ENCODE data around the gene RNF146.
"Not testable (repeated sequence)": the region's sequence is repeated elsewhere in the genome, so short reads cannot be mapped to it uniquely, and the experiment has no call there.

Gene RNF146

GRCh38 chr6:127288705-127289104 lies 22.0 kb downstream of the RNF146 start:
- no peak for DNase-seq

DNA sequence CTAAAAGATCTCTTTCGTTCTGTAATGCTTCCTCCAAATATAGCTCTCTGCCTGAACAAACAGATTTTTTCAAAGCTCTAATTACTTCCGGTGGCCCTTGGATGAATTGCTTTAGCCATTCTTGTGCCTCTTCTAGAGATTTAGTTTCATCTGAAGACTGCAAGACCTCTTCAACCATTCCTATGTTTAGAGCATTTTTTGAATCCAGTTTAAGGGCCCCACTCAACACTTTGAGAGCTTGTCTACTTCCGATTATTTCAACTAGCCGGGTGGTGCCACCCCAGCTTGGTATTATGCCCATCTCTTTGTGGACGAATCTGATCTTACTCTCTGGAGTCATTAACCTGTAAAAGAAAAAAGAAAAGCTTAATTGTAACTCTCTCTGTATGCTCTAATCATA lies 23.3 kb downstream of the RNF146 start:
- DNase-seq, result no peak

GRCh38 chr6:127290391-127291265 lies 24.0 kb downstream of the RNF146 start:
- peak; percentile 26 for DNase-seq

GRCh38 chr6:127291495-127291894 lies 24.8 kb downstream of the RNF146 start:
- peak; percentile 61 for DNase-seq

DNA sequence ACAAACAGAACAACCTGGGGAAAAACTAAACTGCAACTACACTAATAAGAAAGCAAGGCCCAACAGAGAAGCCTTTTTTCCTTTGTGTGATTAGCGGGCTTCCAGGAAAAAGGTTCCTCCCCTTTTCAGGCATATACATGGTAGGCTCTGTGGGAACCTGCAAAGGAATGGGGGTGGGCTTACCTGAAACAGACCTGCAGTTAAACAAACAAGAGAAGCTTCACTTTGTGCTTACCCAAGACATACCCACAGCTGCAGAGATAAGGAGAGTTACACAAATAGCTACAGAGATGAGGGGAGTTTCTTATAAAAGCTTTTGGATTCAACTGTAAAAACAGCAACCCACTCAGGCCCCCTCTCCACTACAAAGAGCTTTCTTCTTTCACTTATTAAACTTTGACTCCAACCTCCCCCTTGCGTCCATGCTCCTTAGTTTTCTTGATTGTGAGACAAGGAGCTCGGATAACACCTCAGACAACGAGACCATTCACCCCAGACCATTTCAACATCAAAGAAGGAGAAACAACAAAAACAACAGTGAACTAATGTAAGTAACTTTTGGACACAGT lies 30.9 kb downstream of the RNF146 start:
- no peak for DNase-seq

DNA sequence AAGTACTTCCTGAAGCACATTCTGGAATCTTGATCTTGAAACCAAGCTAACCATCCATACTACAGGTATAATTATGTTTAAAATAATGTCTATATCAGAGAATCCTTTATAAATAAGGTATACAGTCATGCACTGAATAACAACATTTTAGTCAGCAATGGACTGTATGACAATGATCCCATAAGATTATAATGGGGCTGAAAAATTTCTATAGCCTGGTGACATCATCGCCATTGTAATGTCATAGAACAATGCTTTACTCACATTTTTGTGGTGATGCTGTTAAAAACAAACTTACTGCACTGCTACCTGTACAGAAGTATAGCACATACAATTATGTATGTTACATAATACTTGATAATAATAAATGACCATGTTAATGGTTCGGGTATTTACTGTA lies 31.8 kb downstream of the RNF146 start:
- DNase-seq, result no peak

DNA sequence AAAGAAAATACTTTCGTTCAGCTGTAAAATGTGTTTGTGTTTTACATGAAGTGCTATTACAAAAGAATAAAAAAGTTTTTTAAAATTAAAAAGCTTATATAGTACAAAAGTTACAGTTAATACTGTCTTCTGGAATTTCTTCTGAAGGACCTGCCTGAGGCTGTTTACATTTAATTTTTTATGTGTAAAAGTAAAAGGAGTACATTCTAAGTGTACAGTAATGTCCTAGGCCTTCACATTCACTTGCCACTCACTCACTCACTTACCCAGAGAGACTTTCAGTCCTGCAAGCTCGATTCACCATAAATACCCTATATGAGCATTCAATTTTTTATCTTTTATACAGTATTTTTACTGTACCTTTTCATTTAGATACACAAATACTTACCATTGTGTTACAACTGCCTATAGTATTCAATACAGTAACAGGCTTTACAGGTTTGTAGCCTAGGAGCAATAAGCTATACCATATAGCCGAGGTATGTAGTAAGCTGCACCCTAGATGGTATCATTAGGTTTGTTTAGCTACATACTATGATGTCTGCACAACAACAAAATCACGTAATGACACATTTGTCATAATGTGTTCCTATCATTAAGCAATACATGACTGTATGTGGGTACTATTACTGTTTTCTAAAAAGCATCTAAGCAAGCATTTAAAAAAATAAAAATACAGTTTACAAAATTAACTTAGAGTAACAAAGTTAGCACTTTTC lies 33.0 kb downstream of the RNF146 start:
- no peak for DNase-seq

DNA sequence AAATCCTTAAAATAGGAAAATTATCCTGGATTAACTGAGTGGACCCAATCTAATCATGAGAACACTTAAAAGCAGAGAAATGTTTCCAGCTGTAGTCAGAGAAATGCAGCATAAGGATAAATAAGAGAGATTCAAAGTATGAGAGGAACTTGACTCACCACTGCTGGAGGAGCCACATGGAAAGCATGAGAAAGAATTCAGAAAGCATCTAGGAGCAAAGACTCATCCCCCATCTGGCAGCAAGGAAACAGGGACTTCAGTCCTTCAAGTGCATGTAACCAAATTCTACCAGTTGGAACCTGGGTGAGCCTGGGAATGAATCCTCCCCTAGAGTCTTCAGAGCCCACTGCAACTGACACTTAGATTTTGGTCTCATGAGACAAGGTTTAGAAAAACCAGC lies 33.7 kb downstream of the RNF146 start:
- no peak for DNase-seq

GRCh38 chr6:127301199-127301700 lies 34.6 kb downstream of the RNF146 start:
- no peak for DNase-seq

GRCh38 chr6:127302728-127303660 lies 36.3 kb downstream of the RNF146 start:
- DNase-seq, result peak; percentile 50

DNA sequence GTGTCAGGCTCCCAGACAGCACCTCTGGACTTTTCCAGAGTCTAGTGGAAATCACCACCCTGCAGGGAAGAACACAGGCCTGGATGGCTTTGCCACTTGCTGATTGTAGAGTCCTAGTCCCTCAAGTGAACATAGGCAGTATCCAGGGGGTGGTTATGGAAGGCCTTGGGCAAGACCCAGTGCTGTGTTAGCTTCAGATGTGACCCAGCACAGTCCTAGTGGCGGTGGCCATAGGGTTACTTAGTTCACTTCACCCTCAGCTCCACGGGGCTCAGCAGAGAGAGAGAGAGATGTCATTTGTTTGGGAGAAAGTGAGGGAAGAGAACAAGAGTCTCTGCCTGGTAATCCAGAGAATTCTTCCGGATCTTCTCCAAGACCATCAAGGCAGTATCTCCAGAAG lies 37.3 kb downstream of the RNF146 start:
- no peak for DNase-seq

GRCh38 chr6:127305741-127306140 lies 39.1 kb downstream of the RNF146 start:
- no peak for DNase-seq

DNA sequence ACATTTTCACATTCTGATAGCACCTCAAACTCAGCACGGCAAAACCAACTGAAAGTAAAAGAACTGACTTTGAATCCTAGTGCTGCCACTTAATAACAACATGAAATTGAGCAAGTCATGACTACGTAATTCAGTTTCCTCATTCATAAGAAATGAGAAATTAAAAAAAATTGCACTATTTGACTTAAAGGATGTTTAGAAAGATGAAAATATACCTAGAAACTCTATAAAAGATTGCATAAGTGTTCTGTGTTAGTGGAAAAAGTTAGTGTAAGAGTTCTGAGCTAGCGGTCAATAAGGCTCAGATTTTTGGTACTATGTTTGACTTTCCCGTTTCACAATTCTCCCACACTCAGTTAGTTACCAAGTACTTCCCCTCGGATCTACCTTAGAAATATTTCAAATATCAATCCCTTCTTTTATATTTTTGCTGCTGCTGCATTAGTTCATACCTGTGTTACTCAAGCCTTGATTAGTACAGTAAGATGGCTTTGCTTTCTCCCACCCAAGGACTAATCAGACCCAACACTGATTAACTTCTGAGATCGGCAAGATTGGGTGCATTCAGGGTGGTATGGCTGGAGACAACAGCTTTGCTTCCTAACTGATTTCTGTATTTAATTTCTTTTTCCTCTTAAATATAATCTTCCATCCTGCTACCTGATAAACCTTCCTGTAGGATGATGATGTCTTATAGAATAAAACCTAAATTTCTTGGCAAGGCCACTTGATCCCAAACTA lies 50.9 kb downstream of the RNF146 start:
- no peak for DNase-seq

DNA sequence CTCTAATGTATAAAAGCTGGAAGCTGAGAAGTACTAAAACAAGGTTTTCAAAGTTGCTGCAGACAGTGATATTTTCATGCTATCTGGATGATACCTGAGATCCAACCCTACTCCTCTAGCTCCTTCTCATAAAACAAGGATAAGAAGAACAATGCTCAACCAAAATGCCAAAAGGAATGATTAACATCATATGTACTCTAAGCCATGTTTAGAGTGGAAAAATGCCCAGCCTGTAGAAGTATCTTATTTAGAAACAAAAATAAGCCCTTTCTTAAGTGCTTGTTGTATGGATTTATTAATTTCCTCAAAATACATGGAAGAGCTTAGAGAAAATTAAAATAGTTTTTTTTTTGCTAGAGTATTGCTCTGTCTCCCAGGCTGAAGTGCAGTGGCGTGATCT lies 53.0 kb downstream of the RNF146 start:
- no peak for DNase-seq

GRCh38 chr6:127328043-127328609 lies 61.5 kb downstream of the RNF146 start:
- DNase-seq, result no peak

DNA sequence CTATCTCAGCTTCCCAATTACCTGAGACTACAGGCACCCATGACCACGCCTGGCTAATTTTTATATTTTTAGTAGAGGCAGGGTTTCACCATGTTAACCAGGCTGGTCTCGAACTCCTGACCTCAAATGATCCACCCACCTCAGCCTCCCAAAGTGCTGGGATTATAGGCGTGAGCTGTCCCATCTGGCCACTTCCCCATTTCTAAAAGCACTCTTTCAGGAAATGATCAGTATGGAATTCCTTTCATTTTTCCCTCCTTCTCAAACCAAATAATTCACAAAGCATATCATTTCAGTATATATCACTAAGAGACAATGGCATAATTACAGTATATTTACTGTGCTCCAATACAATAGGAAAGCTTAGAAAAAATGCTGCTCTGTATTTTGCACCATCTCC lies 64.6 kb downstream of the RNF146 start:
- not testable (repeated sequence) for DNase-seq

- peak; percentile 15 for DNase-seq
Measured at GRCh38 chr6:127332383-127332961, 65.8 kb downstream of the RNF146 start.

All from activated CD4-positive, alpha-beta T cell treated with anti-CD3 and anti-CD28 coated beads, Interleukin-10, Interleukin-2, amounts not matched to agents 100 ng/mL and 50 ng/mL, durations not matched to agents 16 hours and 8 hours (primary cell).